Gastrocnemius medialis (tissue), 4 donors: Measurements from ENCODE around the gene GUK1. TPM values are rescaled to one million over a fixed set of nuclear protein-coding genes. Genes with fewer than 3 reads are reported as not detected.

ENCODE experiments used
- ATAC-seq, 2 donors: fragments of 150-250 bp; one replicate each; pipeline ENCODE4 v1.9.1; 2016
- DNase-seq, 2 donors: peaks; one replicate each; pipeline ENCODE4 v3.0.0-alpha.2; 2019
- H3K27ac ChIP-seq, 4 donors: fragments of 200-600 bp; sonication (generic); 1 replicate in 1 of 4; 2 replicates in 3 of 4; pipeline ENCODE4 v1.5.1; 2016 to 2018; ENCODE audit warnings: mild to moderate bottlenecking in 2 of 4, moderate library complexity in 1 of 4
- H3K27me3 ChIP-seq, 3 donors: fragments of 200-600 bp; sonication (generic) in 2 of 3; 1 replicate in 1 of 3; 2 replicates in 2 of 3; pipeline versions ENCODE4 v1.5.1 to v1.6.0; 2016 to 2019; ENCODE audit warnings: mild to moderate bottlenecking in 1 of 3, moderate library complexity in 1 of 3
- H3K36me3 ChIP-seq, 2 donors: fragments of 200-600 bp; sonication (generic) in 1 of 2; one replicate each; pipeline ENCODE4 v1.5.1; 2017 to 2018
- H3K4me1 ChIP-seq, 2 donors: fragments of 200-600 bp; sonication (generic) in 1 of 2; one replicate each; pipeline ENCODE4 v1.5.1; 2016 to 2017; ENCODE audit warnings: mild to moderate bottlenecking in 2 of 2
- H3K4me3 ChIP-seq, 4 donors: fragments of 200-600 bp; sonication (generic) in 3 of 4; 1 replicate in 1 of 4; 2 replicates in 3 of 4; pipeline ENCODE4 v1.5.1; 2016 to 2019; ENCODE audit warnings: mild to moderate bottlenecking in 2 of 4
- H3K9me3 ChIP-seq, 3 donors: fragments of 200-600 bp; sonication (generic) in 2 of 3; 1 replicate in 1 of 3; 2 replicates in 2 of 3; pipeline ENCODE4 v1.5.1; 2016 to 2019
- CTCF ChIP-seq, 5 experiments: fragments of 450-650 bp in 3 of 5; fragments of 200-600 bp in 2 of 5; sonication (generic) in 2 of 5; IDR thresholded peaks in 4 of 5; conservative IDR thresholded peaks in 1 of 5; 1 replicate in 4 of 5; 2 replicates in 1 of 5; pipeline ENCODE4 v1.5.1; 2016 to 2019; ENCODE audit warnings: antibody characterized with exemption in 5 of 5, mild to moderate bottlenecking in 3 of 5, moderate library complexity in 3 of 5
- POLR2A ChIP-seq, 2 donors: fragments of 450-650 bp; IDR thresholded peaks; one replicate each; pipeline ENCODE4 v1.6.1; 2017; ENCODE audit warnings: antibody characterized with exemption in 2 of 2, mild to moderate bottlenecking in 2 of 2, moderate library complexity in 2 of 2
- in situ Hi-C, 4 donors: fragments of 200-750 bp; cut with MboI; loops; one replicate each; pipeline versions ENCODE4 v1.15.0 to v1.8.0; 2017; ENCODE audit warnings: low sequenced_read_pairs in 4 of 4
- intact Hi-C: fragments of 100-400 bp; cut with DNase I; formaldehyde crosslinking; loops from one replicate; pipeline ENCODE4 v1.15.1; 2023; ENCODE audit warnings: low total_unique reads
- total RNA-seq, 4 donors: library from RNA; depleted of rRNA; stranded (reverse); fragments of >200 nt; gene quantifications; one replicate each; pipeline versions ENCODE4 v1.1.0 to v1.2.3, GENCODE V29; 2016

Gene GUK1
- total RNA-seq, 4 donors from 2014 or later, result 161 to 230 (median 183) TPM

GRCh38 chr1:228107636-228108035 is 32.4 kb upstream of the GUK1 start:
- in situ Hi-C loops, result no loop called here
- Histone ChIP-seq H3K9me3 (no peaks in the 10 kb centered on the region), H3K27ac (peak overlapping the region in 1 of 4 donors; percentile 92), H3K4me3 (no peak overlapping the region), H3K27me3 (no peaks in the 10 kb centered on the region), H3K4me1 (peaks cover 28% of the 10 kb centered on the region in 2 donors), H3K36me3 (peaks cover 0 to 17% of the 10 kb centered on the region in 2 donors)
- DNase-seq, result no peak
- no peak for TF ChIP-seq CTCF (IDR thresholded peaks at IDR 0.05 in 4 of 5, conservative IDR thresholded peaks at IDR 0.05 in 1 of 5)
- TF ChIP-seq POLR2A (IDR thresholded peaks at IDR 0.05), result no peak
- no peak for ATAC-seq
- intact Hi-C loops, result loop anchor here (1.0 to 10.0 kb wide), 3 partner anchors 23 to 377 kb away; partner anchors contain the start of genes RNF187 and TRIM11

- Histone ChIP-seq H3K4me1 (peaks cover 28% of the 10 kb centered on the region in 2 donors), H3K27me3 (no peaks in the 10 kb centered on the region), H3K27ac (peak overlapping the region; percentile 86 to 96 (median 92)), H3K36me3 (peaks cover 0 to 17% of the 10 kb centered on the region in 2 donors), H3K4me3 (peak overlapping the region; percentile 73 to 100 (median 79)), H3K9me3 (no peaks in the 10 kb centered on the region)
- TF ChIP-seq POLR2A (IDR thresholded peaks at IDR 0.05) (no peak), CTCF (IDR thresholded peaks at IDR 0.05 in 4 of 5, conservative IDR thresholded peaks at IDR 0.05 in 1 of 5) (no peak)
- intact Hi-C loops, result loop anchor here (1.0 to 10.0 kb wide), 3 partner anchors 24 to 377 kb away; partner anchors contain the start of genes RNF187 and TRIM11
- ATAC-seq (no peak), DNase-seq (no peak)
- in situ Hi-C loops, result no loop called here
Observed at GRCh38 chr1:228108055-228108690, 31.9 kb upstream of the GUK1 start.

GRCh38 chr1:228108742-228109072 is 31.4 kb upstream of the GUK1 start:
- in situ Hi-C loops, result no loop called here
- intact Hi-C loops, result loop anchor here (1.0 to 10.0 kb wide), 4 partner anchors 24 to 376 kb away; partner anchors contain the start of genes GUK1, RNF187 and TRIM11
- Histone ChIP-seq H3K4me1 (peaks cover 24 to 25% of the 10 kb centered on the region in 2 donors), H3K27ac (peak overlapping the region; percentile 86 to 96 (median 92)), H3K4me3 (peak overlapping the region; percentile 73 to 100 (median 79)), H3K36me3 (peaks cover 0 to 17% of the 10 kb centered on the region in 2 donors), H3K9me3 (no peaks in the 10 kb centered on the region), H3K27me3 (no peaks in the 10 kb centered on the region)
- DNase-seq, result no peak
- TF ChIP-seq POLR2A (IDR thresholded peaks at IDR 0.05), result no peak
- TF ChIP-seq CTCF (IDR thresholded peaks at IDR 0.05 in 4 of 5, conservative IDR thresholded peaks at IDR 0.05 in 1 of 5), result no peak
- ATAC-seq, result no peak

GRCh38 chr1:228109073-228109961 is 30.8 kb upstream of the GUK1 start, which contains the start of gene MRPL55:
TSS of gene MRPL55 (minus strand) at chr1:228109299. CDS start at chr1:228108260, 1,039 bp downstream.
- Histone ChIP-seq H3K36me3 (peaks cover 0 to 17% of the 10 kb centered on the region in 2 donors), H3K4me3 (peak within 1 kb of the TSS; percentile 73 to 100 (median 79)), H3K27me3 (no peaks in the 10 kb centered on the region), H3K9me3 (no peaks in the 10 kb centered on the region), H3K27ac (peak within 1 kb of the TSS; percentile 86 to 96 (median 92)), H3K4me1 (peaks cover 20% of the 10 kb centered on the region in 2 donors)
- intact Hi-C loops (loop anchor here (1.0 to 10.0 kb wide), 3 partner anchors 31 to 375 kb away; partner anchors contain the start of genes GUK1, RNF187 and TRIM11), in situ Hi-C loops (no loop called here)
- TF ChIP-seq POLR2A (IDR thresholded peaks at IDR 0.05) (peak; percentile 92 to 95), CTCF (IDR thresholded peaks at IDR 0.05 in 4 of 5, conservative IDR thresholded peaks at IDR 0.05 in 1 of 5) (peak in 3 of 5 experiments; percentile 14 to 34 (median 29))
- DNase-seq (peak; percentile 95 to 98), ATAC-seq (peak; percentile 96)
